ENCODE results near the gene IL15RA.
"Not testable (repeated sequence)": the region's sequence is repeated elsewhere in the genome, so short reads cannot be mapped to it uniquely, and the experiment has no call there.

Gene IL15RA

DNA sequence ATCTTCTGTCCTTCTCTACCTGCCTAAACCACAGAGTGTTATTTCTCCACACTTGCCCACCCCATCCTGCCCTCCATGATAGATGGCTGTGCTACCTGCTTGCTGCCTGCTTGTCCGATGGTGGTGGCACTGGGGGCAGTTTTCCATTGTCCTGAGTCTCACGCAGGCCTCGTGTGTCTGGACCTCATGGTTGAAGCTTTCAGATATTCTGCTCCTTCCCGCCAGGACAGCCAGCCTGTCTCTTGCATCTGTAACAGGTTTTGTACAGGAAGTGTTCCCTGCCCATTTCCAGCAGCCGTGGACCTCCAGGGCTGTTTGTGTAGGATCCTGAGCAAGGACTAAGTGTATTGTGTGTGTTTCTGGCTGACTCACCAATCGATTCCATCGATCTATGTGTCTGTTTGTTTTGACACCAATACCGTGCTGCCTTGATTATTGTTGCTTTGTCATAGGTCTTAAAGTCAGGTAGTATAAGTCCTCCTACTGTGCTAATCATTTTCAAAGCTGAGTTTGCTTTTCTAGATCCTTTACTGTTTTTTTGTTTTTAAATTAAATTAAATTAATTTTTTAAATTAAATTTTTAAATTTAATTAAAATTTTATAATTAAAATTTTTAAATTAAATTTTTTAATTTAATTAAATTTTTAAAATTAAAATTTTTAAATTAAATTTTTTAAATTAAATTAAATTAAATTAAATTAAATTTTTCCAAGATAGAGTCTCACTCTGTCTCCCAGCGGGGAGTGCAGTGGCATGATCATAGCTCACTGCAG lies 8.5 kb downstream of the IL15RA start:
- DNase-seq = no peak

DNA sequence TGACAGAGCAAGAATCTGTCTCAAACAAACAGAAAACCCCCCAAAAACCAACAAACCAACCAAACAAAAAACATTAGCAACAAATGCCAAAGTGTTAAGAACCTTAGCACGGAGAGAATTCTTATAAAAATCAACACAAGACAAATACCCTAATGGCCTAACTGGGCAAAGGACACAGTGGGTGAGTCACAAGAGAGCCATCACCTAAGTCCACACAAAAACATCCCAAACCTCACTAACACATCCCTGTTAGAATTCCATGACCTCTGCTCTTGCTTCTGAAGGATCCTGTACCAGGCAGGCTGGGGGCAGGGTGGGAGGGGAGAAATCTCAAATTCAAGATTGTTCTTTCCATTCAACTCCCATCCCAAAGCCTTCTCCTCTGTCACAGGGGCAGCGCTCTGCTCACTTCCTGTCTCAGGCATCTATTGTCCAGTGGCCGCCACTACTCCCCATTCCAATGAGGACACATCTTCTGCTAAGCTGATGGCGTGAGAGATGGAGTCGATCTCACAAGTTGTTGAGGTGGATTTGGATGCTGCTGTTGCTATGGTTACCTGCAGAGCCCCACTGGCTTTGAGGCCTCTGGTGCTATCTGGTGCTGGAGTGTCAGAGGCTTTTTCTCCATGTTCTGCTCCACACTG lies 9.2 kb downstream of the IL15RA start:
- DNase-seq = no peak

DNA sequence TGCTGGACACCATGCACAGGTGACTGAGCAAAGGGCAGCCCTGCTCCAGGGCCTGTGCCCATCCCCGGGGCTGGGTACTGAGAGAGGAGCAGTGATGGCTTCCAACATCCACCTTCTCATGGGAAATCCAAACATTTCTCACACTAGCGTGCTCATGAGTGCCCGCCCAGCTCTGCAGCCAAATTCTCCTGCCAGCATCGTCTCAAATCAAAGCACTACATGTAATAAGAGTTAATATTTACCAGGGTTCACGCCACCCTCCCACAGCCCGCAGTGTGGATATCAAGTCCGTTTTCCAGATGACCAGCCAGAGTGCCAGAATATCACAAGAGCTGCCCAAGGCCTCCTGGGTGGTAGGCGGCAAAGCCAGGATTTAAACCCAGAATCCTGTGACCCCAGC lies 12.1 kb downstream of the IL15RA start:
- no peak for DNase-seq

DNA sequence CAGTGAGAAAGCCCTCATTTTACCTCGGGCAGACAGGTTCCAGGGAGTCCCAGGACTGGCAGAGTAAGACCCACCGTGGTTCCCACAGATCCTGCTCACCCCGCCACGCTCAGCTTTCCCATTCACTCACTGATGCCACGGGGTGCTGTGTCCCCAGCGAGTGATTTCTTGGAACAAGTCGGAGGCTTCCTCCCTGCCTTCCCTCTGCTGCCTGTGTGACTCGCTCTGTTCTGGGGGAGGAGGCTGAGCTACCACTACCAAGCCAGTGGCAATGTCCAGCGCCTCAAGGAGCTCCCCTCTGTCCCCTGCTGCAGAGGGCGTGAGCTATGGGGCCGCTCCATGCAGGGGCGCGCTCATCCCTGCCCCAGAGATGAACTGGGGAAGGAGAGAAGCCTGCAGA lies 12.6 kb downstream of the IL15RA start:
- no peak for DNase-seq

DNA sequence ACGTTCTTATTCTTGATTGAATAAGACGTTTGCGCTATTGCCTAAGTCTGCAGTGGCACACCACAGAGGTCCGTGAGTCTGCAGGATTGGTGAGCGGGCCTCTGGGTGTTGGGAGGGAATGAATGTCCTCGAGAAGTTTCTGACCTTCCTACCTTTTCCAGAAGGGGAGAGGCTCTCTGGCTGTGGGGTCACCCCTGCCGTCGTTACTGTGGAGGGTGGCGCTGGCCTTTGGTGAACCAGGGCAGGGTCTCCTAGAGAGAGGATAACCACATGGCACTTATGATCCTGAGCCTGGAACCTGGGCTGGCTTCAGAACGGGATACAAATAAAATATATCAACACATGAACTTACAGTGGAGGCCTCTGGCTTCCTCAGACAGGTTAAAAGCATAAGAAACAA lies 13.8 kb downstream of the IL15RA start:
- no peak for DNase-seq

DNA sequence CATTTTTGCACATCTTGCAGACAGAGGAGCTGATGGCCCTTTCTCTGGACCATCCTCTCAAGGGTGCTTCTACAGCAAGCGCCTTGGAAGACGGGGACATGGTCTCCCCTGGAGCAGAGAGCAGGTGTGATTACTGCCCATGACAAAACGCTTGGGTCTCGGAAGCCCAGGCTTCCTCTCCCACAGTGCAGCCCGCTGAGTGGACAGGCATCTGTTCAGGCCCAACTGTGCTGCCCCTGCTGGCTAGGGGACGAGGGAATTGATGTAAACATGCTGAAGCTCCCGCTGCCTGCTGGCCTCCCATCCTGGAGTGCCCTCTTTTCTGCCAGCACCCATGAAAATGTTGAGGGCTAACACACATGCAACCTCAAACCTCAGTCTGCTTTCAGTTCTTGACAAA lies 14.3 kb downstream of the IL15RA start:
- no peak for DNase-seq

DNA sequence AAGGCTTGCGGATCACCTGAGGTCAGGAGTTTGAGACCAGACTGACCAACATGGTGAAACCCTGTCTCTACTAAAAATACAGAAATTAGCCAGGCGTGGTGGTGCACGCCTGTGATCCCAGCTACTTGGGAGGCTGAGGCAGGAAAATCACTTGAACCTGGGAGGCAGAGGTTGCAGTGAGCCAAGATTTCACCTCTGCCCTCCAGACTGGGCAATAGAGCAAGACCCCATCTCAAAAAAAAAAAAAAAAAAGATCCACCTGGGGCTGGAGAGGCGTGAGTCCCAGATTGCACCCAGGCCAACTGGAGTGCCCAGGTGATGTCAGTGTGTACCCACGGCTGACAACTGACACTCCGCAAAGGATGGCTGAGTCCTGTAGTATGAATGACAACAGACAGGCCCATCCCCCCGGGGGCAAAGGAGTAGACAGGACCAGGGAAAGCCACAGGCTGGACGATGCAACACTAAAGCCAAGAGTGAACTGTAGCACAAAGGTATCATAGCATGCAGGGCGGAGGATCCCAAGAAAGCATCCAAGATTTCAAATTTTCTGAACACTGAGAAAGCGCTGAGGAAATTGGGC lies 14.9 kb downstream of the IL15RA start:
- DNase-seq = not testable (repeated sequence)

DNA sequence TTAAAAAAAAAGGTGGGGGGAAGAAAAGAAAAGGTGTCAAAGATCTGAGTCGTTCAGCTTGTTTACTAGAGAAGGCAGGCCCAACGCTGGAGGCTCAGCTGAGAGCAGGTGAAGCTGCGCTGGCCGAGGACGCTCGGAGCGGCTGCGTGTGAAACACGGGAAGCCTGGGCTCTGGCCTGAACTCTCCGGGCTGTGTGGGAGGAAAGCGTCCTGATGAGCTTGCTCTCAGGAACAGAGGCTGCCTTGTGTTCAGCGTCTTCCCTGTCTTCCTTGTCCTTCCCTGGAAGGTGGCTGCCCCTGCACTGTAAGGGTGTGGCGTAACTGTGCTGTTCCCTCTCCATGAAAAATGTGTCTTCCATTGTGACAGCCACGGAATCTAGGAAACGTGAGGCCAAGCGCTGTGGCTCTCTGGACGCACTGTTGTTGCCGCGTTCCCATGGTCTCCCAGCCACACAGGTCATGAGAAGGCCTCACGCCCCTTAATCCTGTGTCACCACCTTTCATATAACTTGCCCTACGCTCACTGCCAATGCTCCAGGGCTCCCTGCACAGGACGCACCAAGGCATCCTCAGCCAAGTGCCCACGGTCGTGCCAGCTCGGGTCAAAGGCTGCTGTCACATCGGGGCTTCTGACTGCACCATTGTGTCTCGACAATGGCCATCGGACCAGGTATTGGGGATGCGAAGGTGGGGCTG lies 15.8 kb downstream of the IL15RA start:
- DNase-seq = no peak

DNA sequence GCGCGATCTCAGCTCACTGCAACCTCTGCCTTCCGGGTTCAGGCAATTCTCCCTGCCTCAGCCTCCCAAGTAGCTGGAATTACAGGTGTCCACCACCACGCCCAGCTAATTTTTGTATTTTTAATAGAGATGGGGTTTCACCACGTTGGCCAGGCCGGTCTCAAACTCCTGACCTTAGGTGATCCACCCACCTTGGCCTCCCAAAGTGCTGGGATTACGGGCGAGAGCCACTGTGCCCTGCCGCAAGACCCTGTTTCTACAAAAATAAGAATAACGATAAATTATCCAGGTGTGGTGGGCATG lies 16.4 kb downstream of the IL15RA start:
- not testable (repeated sequence) for DNase-seq

DNA sequence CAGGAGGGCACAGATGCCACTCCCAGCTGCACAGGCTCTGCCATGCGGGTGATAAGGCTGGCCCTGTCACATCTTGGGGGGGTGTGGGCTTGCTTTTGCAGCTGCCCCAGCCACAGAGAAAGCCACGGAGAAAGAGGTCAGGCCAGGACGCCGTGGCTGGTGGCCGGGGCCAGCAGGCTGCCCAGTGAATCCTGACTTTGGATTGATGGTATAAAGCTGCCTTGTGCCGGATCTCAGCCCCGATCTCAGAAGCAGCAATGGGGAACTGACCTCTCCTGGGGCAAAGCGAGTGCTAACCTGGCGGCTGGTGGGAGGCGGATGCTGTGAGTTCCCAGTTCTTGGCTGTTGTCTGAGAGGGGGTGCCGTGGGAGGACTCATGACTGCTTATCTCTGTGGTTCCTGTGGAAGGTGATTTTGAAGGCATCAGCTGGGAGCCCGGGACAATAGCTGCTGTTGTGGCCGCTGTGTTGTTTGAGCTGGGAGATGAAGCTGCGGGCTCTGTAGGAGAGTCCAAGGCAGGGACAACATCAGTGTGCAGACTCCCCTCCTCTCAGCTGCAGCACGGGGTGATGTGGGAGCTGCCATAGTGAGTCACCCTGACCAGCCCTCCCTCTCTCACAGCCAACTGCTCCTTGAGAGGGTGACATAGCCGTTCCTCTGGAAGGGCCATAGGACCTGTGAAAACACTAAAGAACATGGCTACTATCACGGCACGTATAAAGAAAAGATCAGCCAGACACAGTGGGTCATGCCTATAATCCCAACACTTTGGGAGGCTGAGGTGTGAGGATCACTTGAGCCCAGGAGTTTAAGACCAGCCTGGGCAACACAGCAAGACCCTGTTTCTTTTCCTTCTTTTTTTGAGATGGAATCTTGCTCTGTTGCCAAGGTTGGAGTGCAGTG lies 17.0 kb downstream of the IL15RA start:
- DNase-seq = no peak

DNA sequence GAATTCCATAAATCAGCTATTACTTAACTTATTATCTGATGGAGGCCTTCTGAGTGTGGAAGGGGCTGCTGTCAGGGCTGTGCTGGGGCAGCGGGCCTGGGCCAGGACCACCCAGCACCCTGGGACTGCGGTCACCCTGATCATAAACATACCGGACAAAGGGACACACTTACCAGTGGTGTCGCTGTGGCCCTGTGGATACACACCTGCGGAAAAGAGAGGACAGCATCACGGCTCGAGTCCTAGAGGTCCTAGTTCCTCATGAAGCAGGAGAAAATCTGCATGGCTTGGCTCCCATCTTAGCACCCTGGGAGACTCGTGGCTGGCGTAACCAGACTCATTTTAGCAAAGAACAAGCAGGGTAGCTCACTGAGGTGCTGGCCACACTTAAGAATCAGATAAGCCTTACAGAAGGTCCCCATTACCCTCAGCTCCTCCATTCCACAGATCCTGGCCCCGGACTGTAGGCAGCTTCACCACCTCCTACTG lies 17.7 kb downstream of the IL15RA start:
- DNase-seq = no peak

DNA sequence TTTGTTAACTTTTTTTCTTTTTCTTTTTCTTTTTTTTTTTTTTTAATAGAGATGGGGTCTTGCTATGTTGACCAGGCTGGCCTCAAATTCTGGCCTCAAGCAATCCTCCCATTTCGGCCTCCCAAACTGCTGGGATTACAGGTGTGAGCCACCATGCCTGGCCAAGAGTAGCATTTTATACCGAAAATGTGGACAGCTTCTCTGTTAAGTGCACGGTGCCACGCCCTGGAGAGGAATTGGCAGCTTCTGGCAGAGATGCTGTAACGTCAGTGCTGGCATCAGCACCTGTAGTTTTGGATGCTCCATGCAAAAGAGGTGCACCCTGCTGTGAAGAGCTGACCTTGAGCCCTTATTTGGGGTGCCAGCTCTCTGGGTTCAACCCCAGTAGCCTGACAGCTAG lies 18.2 kb downstream of the IL15RA start:
- no peak for DNase-seq

DNA sequence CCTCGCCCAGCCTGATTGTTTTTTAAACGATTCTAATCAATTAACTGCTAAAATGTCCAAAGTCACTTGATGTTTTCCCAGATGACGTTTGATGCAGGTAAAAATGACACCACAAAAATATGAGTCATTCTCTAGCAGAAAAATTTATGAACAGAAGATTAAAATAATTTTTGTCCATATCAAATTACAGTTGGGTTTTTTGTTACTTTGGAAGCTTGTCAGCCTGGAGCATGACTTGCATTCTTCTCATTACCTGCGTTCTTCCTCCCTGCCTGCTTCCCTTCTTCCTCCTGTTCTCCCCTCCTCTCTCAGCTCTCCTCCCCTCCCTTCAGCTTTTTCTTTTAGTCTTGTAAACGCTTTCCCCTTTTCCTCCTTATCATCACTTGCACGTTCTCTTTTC lies 18.7 kb downstream of the IL15RA start:
- DNase-seq = no peak

DNA sequence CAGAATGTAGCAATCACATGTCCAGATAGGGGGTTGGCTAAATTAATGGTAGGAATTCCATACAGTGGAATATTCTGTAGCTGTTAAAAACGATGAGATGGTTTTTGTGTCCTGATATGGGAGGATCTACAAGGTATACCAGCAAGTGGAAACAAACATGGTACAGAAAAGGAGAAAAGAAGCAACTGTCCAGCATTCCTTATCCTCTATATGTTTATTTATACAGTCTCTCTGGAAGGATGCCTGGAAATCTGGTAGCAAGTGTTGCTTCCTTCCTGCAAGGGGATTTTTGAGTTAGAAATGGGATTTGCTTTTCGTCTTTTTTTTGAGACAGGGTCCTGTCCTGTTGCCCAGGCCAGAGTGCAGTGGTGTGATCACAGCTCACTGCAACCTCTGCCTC lies 19.3 kb downstream of the IL15RA start:
- DNase-seq = no peak

DNA sequence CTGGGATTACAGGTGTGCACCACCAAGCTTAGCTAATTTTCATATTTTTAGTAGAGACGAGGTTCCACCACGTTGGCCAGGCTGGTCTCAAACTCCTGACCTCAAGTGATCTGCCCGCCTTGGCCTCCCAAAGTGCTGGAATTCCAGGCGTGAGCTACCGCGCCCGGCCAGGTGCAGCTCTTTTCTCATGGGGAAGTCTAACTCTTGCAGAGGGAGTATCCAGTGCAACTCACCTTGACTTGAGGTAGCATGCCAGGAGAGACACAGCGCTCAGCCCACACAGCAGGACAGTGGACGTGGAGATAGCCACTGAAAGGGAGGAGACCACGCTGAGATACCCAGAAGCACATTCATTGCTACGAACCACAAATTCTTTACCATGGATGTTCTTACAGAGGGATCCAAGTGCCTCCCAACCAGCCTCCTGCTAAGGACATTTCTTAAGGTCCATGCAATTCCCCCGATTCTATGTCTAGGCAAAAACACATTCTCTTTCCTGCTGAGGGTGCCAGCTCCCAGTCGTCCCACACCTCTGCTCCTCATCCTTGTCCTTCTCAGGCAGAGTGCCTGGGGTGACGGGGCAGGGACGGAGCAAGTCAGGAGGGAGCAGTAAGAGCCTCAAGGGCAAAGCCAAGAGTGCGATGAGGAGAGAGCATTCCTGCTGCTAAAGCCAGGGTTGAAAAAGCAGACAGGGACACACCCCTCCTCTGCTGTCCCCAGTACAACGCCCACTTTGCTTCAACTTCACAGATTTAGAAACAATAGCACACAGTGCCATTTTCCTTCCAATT lies 21.0 kb downstream of the IL15RA start:
- DNase-seq = no peak

DNA sequence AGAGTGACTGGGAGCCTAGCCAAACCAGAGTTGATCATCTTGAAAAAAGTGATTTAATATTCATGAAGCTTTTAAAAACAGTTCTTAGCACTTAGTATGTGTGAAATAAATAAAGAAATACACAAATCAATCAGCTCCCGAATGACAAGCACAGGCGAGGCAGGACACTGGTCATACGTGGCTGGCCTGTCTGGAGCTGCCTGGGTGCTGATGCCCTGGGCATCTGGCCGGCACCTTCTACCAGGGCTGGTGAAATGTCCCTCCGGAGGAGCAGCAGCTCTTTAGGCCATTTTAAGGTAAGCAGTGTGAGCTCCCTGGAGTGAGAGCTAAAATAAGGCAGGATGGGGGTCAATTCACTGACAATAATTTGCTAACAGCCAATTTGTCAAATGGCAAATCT lies 23.7 kb downstream of the IL15RA start:
- DNase-seq = no peak

DNA sequence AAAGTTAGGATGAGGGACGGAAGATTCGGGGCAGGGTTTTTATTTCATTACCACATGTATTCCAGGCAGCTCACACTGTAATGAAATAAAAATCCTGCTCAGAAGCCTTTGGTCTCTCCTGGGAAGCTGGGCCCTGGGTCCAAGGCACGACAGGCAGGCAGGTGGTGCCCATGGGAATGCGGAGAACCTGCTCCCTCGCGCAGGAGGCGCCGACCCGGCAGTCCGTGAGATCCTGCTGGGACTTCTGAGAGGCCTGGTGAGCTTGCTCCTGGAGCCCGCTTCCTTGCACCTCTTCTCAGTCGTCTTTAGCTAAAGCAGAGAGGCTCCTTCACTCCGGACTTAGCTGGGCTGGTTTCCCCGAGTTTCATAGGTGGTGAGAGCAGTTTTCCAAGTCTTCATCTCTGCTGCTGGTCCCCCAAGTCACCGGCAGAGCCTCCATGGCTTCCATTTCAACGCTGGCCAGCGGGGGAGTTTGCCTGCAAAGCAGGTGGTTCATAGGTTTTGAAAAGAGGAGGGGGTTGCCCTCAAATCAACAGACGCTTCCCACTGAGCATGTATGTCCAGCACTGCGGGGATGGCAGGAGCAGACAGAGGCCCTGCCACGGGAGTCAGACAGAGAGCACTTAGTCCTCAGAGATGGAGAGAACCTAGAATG lies 24.5 kb downstream of the IL15RA start:
- DNase-seq = no peak

DNA sequence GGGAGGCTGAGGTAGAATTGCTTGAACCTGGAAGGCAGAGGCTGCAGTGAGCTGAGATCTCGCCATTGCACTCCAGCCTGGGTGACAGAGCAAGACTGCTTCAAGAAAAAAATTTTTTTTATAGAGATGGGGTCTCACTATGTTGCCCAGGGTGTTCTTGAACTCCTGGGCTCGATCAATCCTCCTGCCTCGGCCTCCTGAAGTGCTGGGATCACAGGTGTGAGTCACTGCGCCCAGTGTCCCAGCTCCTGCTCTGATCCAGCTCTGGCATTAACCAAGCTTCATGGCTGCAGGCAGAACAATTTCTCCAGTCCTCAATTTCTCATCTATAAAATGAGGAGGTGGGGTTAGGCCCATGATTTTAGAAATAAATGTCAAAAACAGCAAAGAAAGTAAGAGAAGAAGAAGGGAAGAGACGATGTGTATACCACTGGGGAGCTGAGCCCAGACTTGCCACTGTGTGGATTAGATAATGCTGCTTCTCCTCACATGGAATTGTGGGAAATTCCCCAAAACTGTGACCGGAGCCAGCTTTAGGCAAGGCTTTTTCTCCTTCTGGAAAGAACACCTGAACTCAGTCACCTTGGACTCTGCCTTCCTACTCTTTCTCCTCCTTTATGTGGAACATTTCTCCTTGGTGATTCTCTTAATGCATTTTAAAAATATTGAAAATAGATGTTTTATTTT lies 25.5 kb downstream of the IL15RA start:
- DNase-seq = no peak

DNA sequence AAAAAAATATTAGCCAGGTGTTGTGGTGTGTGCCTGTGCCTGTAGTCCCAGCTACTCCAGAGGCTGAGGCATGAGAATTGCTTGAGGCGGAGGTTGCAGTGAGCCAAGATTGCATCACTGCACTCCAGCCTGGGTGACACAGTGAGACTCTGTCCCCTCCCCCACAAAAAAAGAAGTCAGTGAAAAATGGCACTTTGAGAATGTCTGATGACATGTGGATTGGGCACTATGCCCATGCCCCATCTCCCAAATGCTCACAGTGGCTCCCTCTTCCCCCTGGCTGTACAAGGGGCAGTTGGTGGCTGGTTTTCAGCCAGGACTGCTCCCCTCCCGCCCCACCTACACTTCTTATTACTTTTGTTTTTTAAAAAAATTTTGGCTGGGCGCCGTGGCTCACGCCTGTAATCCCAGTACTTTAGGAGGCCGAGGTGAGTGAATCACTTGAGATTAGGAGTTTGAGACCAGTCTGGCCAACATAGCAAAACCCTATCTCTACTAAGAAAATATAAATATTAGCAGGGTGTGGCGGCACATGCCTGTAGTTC lies 26.1 kb downstream of the IL15RA start:
- no peak for DNase-seq

DNA sequence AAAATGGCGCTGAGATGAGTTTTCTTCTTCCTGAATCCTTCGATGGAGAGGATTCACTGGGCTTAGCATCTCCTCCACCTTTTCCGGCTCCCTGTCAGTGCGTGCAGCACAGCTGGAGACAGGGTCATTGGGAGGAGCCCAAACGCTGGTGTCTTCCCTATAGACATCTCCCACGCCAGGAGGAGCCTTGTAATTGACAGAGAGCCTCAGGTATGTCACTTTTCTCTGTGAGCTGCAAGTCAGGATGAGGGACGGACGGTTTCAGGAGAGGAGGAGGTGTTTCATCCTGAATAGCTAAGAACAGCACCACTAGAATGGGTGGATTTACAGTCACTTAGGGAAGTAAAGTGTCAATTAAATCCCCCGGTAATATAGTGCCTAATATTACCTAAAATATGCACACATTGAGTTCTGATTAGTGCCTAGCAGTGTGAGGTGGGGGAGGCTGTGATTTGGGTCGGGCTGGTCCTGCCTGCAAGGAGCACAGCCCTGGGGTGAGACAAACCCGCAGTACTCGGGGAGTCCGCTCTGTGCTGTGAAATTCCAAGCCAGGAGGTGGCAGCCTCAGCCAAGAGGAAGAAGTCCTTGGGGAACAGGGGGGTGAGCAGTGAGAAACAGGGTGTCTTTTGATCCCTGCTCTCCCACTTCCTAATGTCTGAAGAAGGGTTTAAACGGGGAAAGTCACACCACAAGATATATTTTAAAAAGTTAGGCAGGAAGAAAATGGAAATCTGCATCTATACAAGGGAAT lies 28.2 kb downstream of the IL15RA start:
- DNase-seq = peak; percentile 19

Data from NCI-H774 (cell line).